Mucosa of stomach (tissue), 1 donor: Measurements from ENCODE around the gene PRR3.
"Not testable (repeated sequence)": the region's sequence is repeated elsewhere in the genome, so short reads cannot be mapped to it uniquely, and the experiment has no call there.

Experiments used
- H3K27me3 ChIP-seq: one replicate; pipeline ENCODE4 v1.7.0; 2013; ENCODE audit warnings: mild to moderate bottlenecking, low read length; ENCODE audit not compliant: control insufficient read depth, insufficient read depth
- H3K36me3 ChIP-seq: one replicate; pipeline ENCODE4 v1.7.0; 2013; ENCODE audit warnings: low read length; ENCODE audit not compliant: control insufficient read depth, insufficient read depth
- H3K4me1 ChIP-seq: one replicate; pipeline ENCODE4 v1.7.0; 2013; ENCODE audit warnings: mild to moderate bottlenecking, low read length; ENCODE audit not compliant: control insufficient read depth, insufficient read depth
- H3K4me3 ChIP-seq: one replicate; pipeline ENCODE4 v1.7.0; 2013; ENCODE audit warnings: low read length
- H3K9ac ChIP-seq: one replicate; pipeline ENCODE4 v1.7.0; 2013; ENCODE audit warnings: mild to moderate bottlenecking, low read length, moderate library complexity
- H3K9me3 ChIP-seq: one replicate; pipeline ENCODE4 v1.7.0; 2013; ENCODE audit warnings: mild to moderate bottlenecking, low read length, moderate library complexity; ENCODE audit not compliant: control insufficient read depth
- donor health status: Pancreatic carcinoma.

PRR3 gene

GRCh38 chr6:30518505-30519145 is 38.5 kb upstream of the PRR3 start:
- H3K9ac ChIP-seq, H3K27me3 ChIP-seq, H3K36me3 ChIP-seq, H3K4me1 ChIP-seq, H3K9me3 ChIP-seq, H3K4me3 ChIP-seq: not testable (repeated sequence)

GRCh38 chr6:30520522-30520921 is 36.6 kb upstream of the PRR3 start:
- Histone ChIP-seq H3K36me3 (no peaks in the 10 kb centered on the region), H3K9ac (no peak overlapping the region), H3K4me3 (no peak overlapping the region), H3K4me1 (peaks cover 8% of the 10 kb centered on the region), H3K27me3 (no peaks in the 10 kb centered on the region), H3K9me3 (no peaks in the 10 kb centered on the region)

- H3K4me3 ChIP-seq, H3K4me1 ChIP-seq, H3K27me3 ChIP-seq, H3K9ac ChIP-seq, H3K36me3 ChIP-seq, H3K9me3 ChIP-seq: not testable (repeated sequence)
Observed at GRCh38 chr6:30521082-30521481, 36.0 kb upstream of the PRR3 start.

- not testable (repeated sequence) for H3K27me3 ChIP-seq, H3K4me3 ChIP-seq, H3K9ac ChIP-seq, H3K36me3 ChIP-seq, H3K4me1 ChIP-seq, H3K9me3 ChIP-seq
Observed at GRCh38 chr6:30521952-30522351, 35.1 kb upstream of the PRR3 start.

GRCh38 chr6:30526444-30526843 is 30.7 kb upstream of the PRR3 start:
- peaks cover 11% of the 10 kb centered on the region for H3K4me1 ChIP-seq
- H3K27me3 ChIP-seq, H3K36me3 ChIP-seq, H3K9me3 ChIP-seq, H3K4me3 ChIP-seq, H3K9ac ChIP-seq: not testable (repeated sequence)

GRCh38 chr6:30529349-30529875 is 27.7 kb upstream of the PRR3 start:
- H3K36me3 ChIP-seq, H3K4me3 ChIP-seq, H3K9ac ChIP-seq, H3K9me3 ChIP-seq, H3K27me3 ChIP-seq: not testable (repeated sequence)
- H3K4me1 ChIP-seq: peaks cover 19% of the 10 kb centered on the region

- Histone ChIP-seq H3K9me3 (no peaks in the 10 kb centered on the region), H3K9ac (no peak overlapping the region), H3K4me1 (peaks cover 19% of the 10 kb centered on the region), H3K27me3 (no peaks in the 10 kb centered on the region), H3K36me3 (no peaks in the 10 kb centered on the region), H3K4me3 (no peak overlapping the region)
Observed at GRCh38 chr6:30530014-30530413, 27.1 kb upstream of the PRR3 start.

GRCh38 chr6:30533460-30534294 is 23.4 kb upstream of the PRR3 start:
- H3K4me3 ChIP-seq: no peak overlapping the region
- H3K9me3 ChIP-seq: no peaks in the 10 kb centered on the region
- no peaks in the 10 kb centered on the region for H3K36me3 ChIP-seq
- no peaks in the 10 kb centered on the region for H3K27me3 ChIP-seq
- H3K4me1 ChIP-seq: peaks cover 13% of the 10 kb centered on the region
- no peak overlapping the region for H3K9ac ChIP-seq

- Histone ChIP-seq H3K9ac (no peak overlapping the region), H3K4me1 (peaks cover 14% of the 10 kb centered on the region), H3K36me3 (no peaks in the 10 kb centered on the region), H3K4me3 (no peak overlapping the region), H3K9me3 (no peaks in the 10 kb centered on the region), H3K27me3 (no peaks in the 10 kb centered on the region)
Observed at GRCh38 chr6:30537931-30538330, 19.2 kb upstream of the PRR3 start.

GRCh38 chr6:30541515-30542403 is 15.3 kb upstream of the PRR3 start:
- no peaks in the 10 kb centered on the region for H3K9me3 ChIP-seq
- H3K36me3 ChIP-seq: no peaks in the 10 kb centered on the region
- H3K4me3 ChIP-seq: no peak overlapping the region
- H3K4me1 ChIP-seq: peaks cover 6% of the 10 kb centered on the region
- H3K9ac ChIP-seq: peak overlapping the region; percentile 15
- no peaks in the 10 kb centered on the region for H3K27me3 ChIP-seq

- H3K4me3 ChIP-seq: no peak overlapping the region
- no peaks in the 10 kb centered on the region for H3K27me3 ChIP-seq
- H3K4me1 ChIP-seq: peaks cover 6% of the 10 kb centered on the region
- no peaks in the 10 kb centered on the region for H3K9me3 ChIP-seq
- H3K36me3 ChIP-seq: no peaks in the 10 kb centered on the region
- no peak overlapping the region for H3K9ac ChIP-seq
Observed at GRCh38 chr6:30542404-30542725, 14.7 kb upstream of the PRR3 start.

GRCh38 chr6:30542915-30543314 is 14.2 kb upstream of the PRR3 start:
- peaks cover 6% of the 10 kb centered on the region for H3K4me1 ChIP-seq
- H3K36me3 ChIP-seq: no peaks in the 10 kb centered on the region
- no peak overlapping the region for H3K9ac ChIP-seq
- H3K4me3 ChIP-seq: no peak overlapping the region
- no peaks in the 10 kb centered on the region for H3K27me3 ChIP-seq
- no peaks in the 10 kb centered on the region for H3K9me3 ChIP-seq
